ENCODE measurements around the gene JMJD1C.
A peak's percentile ranks its signal among the peaks of the same experiment; 100 is the strongest.
"Not testable (repeated sequence)": the region's sequence is repeated elsewhere in the genome, so short reads cannot be mapped to it uniquely, and the experiment has no call there.

The JMJD1C gene

GRCh38 chr10:63154546-63155387, 311.0 kb downstream of the JMJD1C start:
- DNase-seq, result no peak

- DNase-seq, result not testable (repeated sequence)
These were observed 311.8 kb downstream of the JMJD1C start for GRCh38 chr10:63153868-63154545.

- DNase-seq, result no peak
These were observed 315.0 kb downstream of the JMJD1C start for GRCh38 chr10:63150745-63151144.

- no peak for DNase-seq
These were observed 319.3 kb downstream of the JMJD1C start for GRCh38 chr10:63146503-63146902.

- DNase-seq, result no peak
These were observed 320.0 kb downstream of the JMJD1C start for GRCh38 chr10:63145782-63146181.

- DNase-seq, result no peak
These were observed 321.8 kb downstream of the JMJD1C start for GRCh38 chr10:63143987-63144386.

GRCh38 chr10:63142136-63142535, 323.6 kb downstream of the JMJD1C start:
- no peak for DNase-seq

GRCh38 chr10:63140077-63140476, 325.7 kb downstream of the JMJD1C start:
- no peak for DNase-seq

- no peak for DNase-seq
These were observed 328.5 kb downstream of the JMJD1C start for GRCh38 chr10:63137306-63137705.

GRCh38 chr10:63133821-63134557, 331.8 kb downstream of the JMJD1C start:
- DNase-seq, result no peak

- peak; percentile 98 for DNase-seq
These were observed 332.5 kb downstream of the JMJD1C start, which contains the start of gene NRBF2 for GRCh38 chr10:63133056-63133820. TSS of gene NRBF2 (plus strand) at chr10:63133328. CDS start at chr10:63133471, 143 bp downstream.

- no peak for DNase-seq
These were observed 333.1 kb downstream of the JMJD1C start for GRCh38 chr10:63132651-63133055.

- no peak for DNase-seq
These were observed 335.9 kb downstream of the JMJD1C start for GRCh38 chr10:63129888-63130287.

GRCh38 chr10:63128443-63128842, 337.3 kb downstream of the JMJD1C start:
- DNase-seq, result no peak

GRCh38 chr10:63125459-63125858, 340.3 kb downstream of the JMJD1C start:
- DNase-seq, result no peak

GRCh38 chr10:63123727-63124362, 341.9 kb downstream of the JMJD1C start:
- no peak for DNase-seq

- no peak for DNase-seq
These were observed 345.2 kb downstream of the JMJD1C start for GRCh38 chr10:63120554-63120953.

- no peak for DNase-seq
These were observed 346.7 kb downstream of the JMJD1C start for GRCh38 chr10:63119041-63119440.

Data from NCI-H146 (cell line).